HFFc6 (cell line): ENCODE data around the gene SPX. TPM values are rescaled to one million over a fixed set of nuclear protein-coding genes. Genes with fewer than 3 reads are reported as not detected.

Experiments
- DNase-seq: peaks from one replicate; pipeline ENCODE4 v3.0.0-alpha.2; 2018
- H3K27ac Mint-ChIP-seq: 2 replicates; pipeline ENCODE4 v1.8.0; 2020; ENCODE audit warnings: mild to moderate bottlenecking, mixed read lengths
- H3K27me3 Mint-ChIP-seq: 2 replicates; pipeline ENCODE4 v1.8.0; 2021; ENCODE audit warnings: mild to moderate bottlenecking, moderate library complexity, mixed read lengths; ENCODE audit not compliant: insufficient read depth
- H3K36me3 Mint-ChIP-seq: 2 replicates; pipeline ENCODE4 v1.8.0; 2021; ENCODE audit warnings: low read depth, mixed read lengths
- H3K4me1 Mint-ChIP-seq: 2 replicates; pipeline ENCODE4 v1.8.0; 2020; ENCODE audit warnings: low read depth, mixed read lengths
- H3K4me3 Mint-ChIP-seq: 2 replicates; pipeline ENCODE4 v1.8.0; 2020; ENCODE audit warnings: mild to moderate bottlenecking, moderate library complexity, mixed read lengths
- H3K9me3 Mint-ChIP-seq: 2 replicates; pipeline ENCODE4 v1.8.0; 2020; ENCODE audit warnings: mild to moderate bottlenecking, mixed read lengths
- CTCF ChIP-seq: fragments of 200-600 bp; sonication (generic); IDR thresholded peaks from 2 replicates; pipeline ENCODE4 v1.5.0; 2021; ENCODE audit warnings: antibody characterized with exemption, mild to moderate bottlenecking
- total RNA-seq, 6 experiments: library from RNA; stranded (reverse); fragmentation: NEBNext Ultra II Directional; extraction: Animal tissue kit (Norgen Biotek cat#: 25700); gene quantifications; 2 replicates in 1 of 6; 3 replicates in 5 of 6; pipeline ENCODE4 v1.2.3, GENCODE V29; 2021

Gene SPX
- total RNA-seq, 6 experiments from 2014 or later = not detected

DNA sequence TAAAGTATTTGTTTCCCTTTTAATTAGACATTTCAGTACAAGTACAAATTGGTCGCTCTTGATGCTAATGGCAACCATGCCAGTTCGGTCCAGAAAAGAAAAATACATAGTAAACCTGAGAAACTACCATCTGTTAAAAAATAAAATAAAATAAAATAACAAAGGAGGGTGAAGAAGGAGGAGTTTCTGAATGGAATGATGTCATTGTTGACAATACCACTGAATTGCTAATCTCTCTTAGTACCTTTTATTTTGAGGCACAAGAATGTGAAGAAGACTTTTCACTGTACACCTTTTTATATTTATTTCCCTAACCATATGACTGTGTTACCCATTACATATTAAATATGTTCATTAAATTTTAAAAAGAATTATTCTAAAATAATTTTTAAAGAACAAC lies 19.5 kb downstream of the SPX start:
- Mint-ChIP-seq H3K27ac (no peak overlapping the region), H3K27me3 (peaks cover 1% of the 10 kb centered on the region; the same call in 1 of the 2 replicates), H3K4me1 (peaks cover 21% of the 10 kb centered on the region), H3K36me3 (no peaks in the 10 kb centered on the region), H3K4me3 (no peak overlapping the region), H3K9me3 (no peaks in the 10 kb centered on the region)
- no peak for TF ChIP-seq CTCF
- DNase-seq = no peak

GRCh38 chr12:21546716-21547115 lies 20.6 kb downstream of the SPX start:
- no peak for DNase-seq
- peaks cover 21% of the 10 kb centered on the region for H3K4me1 Mint-ChIP-seq
- no peaks in the 10 kb centered on the region; the same call in 1 of the 2 replicates for H3K27me3 Mint-ChIP-seq
- H3K4me3 Mint-ChIP-seq = no peak overlapping the region; the same call in 1 of the 2 replicates
- H3K27ac Mint-ChIP-seq = no peak overlapping the region
- no peak for TF ChIP-seq CTCF
- H3K36me3 Mint-ChIP-seq = no peaks in the 10 kb centered on the region
- no peaks in the 10 kb centered on the region for H3K9me3 Mint-ChIP-seq

DNA sequence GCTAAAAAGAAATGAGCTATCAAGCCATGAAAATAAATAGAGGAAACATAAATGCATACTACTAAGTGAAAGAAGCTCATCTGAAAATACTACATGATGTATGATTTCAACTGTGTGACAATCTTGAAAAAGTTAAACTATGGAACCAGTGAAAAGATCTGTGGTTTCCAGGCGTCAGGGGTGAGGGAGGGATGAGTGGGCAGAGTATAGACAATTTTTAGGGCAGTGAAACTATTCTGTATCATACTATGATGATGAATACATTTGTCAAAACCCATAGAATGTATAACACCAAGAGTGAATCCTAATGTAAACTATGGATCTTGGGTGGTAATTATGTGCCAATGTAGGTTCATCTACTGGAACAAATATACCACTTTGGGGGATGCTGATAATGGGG lies 21.3 kb downstream of the SPX start:
- H3K27ac Mint-ChIP-seq = no peak overlapping the region
- H3K4me1 Mint-ChIP-seq = peaks cover 21% of the 10 kb centered on the region
- H3K9me3 Mint-ChIP-seq = no peaks in the 10 kb centered on the region
- H3K27me3 Mint-ChIP-seq = no peaks in the 10 kb centered on the region; the same call in 1 of the 2 replicates
- no peak for DNase-seq
- no peaks in the 10 kb centered on the region for H3K36me3 Mint-ChIP-seq
- H3K4me3 Mint-ChIP-seq = no peak overlapping the region
- no peak for TF ChIP-seq CTCF

DNA sequence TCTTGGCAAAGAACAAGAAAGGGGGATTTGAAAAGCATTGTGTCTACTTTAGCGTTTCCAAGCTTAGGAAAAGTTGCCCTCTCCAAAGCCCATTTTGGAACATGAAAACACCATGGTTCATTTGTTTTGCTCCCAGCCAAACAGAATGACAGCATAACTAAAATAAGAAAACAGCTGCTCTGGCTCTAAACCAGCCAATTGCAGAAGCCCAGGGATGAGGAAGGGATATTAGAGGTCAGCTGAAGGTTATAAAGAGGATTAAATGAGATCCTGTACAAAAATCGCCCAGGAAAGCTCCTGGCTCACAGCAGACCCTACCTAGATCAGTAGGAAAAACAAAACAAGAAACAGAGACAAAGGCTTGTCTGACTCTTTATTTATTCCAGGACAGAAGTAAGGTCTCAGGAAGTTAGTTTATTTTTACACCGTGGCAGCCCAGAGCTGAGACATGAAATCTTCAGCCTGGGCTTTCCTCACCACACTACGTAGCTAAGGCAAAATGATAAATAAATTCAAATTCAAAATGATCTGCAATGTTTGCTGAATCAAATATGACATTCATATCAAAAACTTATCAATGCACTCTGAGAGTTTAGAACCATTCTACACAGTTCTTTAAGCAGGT lies 25.9 kb downstream of the SPX start:
- no peak overlapping the region for H3K4me3 Mint-ChIP-seq
- H3K4me1 Mint-ChIP-seq = peaks cover 12% of the 10 kb centered on the region
- no peaks in the 10 kb centered on the region for H3K36me3 Mint-ChIP-seq
- no peak for TF ChIP-seq CTCF
- no peak overlapping the region for H3K27ac Mint-ChIP-seq
- no peak for DNase-seq
- no peaks in the 10 kb centered on the region; the same call in 1 of the 2 replicates for H3K27me3 Mint-ChIP-seq
- no peaks in the 10 kb centered on the region for H3K9me3 Mint-ChIP-seq

DNA sequence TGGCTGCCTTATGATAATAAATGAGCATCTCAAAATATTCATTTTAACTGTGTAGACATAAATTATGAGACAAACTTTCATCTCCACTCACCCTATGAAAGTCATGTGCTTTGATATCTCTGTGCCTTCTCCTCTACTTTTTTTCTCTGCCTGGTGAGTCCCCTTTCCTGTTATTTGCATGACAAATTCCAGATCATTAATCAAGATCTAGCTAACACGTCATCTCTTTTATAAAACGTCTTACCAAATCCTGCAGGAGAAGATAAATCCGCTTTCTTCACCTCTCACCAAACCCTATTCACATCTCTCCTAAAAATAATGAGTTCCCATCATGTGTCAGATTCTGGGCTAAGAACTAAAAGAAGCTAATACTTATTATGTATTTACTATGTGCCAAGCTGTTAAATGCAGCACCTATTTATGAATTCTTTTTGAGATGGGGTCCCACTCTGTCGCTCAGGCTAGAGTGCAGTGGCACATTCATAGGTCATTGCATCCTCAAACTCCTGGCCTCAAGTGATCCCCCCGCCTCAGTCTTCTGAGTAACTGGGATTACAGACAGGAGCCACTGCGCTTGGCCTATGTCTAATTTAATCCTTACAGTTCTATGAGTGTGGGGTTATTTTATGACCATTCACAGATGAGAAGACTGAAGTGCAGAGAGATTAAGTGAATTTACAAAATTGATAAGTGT lies 26.7 kb downstream of the SPX start:
- no peaks in the 10 kb centered on the region for H3K9me3 Mint-ChIP-seq
- H3K4me1 Mint-ChIP-seq = peaks cover 4% of the 10 kb centered on the region; the same call in 1 of the 2 replicates
- H3K36me3 Mint-ChIP-seq = no peaks in the 10 kb centered on the region
- DNase-seq = no peak
- H3K27ac Mint-ChIP-seq = no peak overlapping the region
- no peak overlapping the region for H3K4me3 Mint-ChIP-seq
- H3K27me3 Mint-ChIP-seq = no peaks in the 10 kb centered on the region; the same call in 1 of the 2 replicates
- TF ChIP-seq CTCF = no peak
